Stomach (tissue), 9 donors: ENCODE measurements around the gene COMMD1. TPM values are rescaled to one million over a fixed set of nuclear protein-coding genes. Genes with fewer than 3 reads are reported as not detected.
A peak's percentile ranks its signal among the peaks of the same experiment; 100 is the strongest.
"Not testable (repeated sequence)": the region's sequence is repeated elsewhere in the genome, so short reads cannot be mapped to it uniquely, and the experiment has no call there.

Experiments used
- DNase-seq, 2 donors: peaks; one replicate each; pipeline versions ENCODE4 v3.0.0 to v3.0.0-alpha.2; 2013 to 2019
- H3K27ac ChIP-seq, 5 donors: fragments of 200-600 bp in 4 of 5; sonication (generic) in 4 of 5; one replicate each; pipeline ENCODE4 v1.5.1; 2013 to 2019; ENCODE audit warnings: mild to moderate bottlenecking in 1 of 5, moderate library complexity in 1 of 5
- H3K27me3 ChIP-seq, 3 donors: fragments of 200-600 bp; sonication (generic); one replicate each; pipeline ENCODE4 v1.5.1; 2017 to 2019; ENCODE audit warnings: mixed run types in 1 of 3
- H3K36me3 ChIP-seq, 4 donors: fragments of 200-600 bp; sonication (generic); 1 replicate in 3 of 4; 2 replicates in 1 of 4; pipeline ENCODE4 v1.5.1; 2016 to 2019
- H3K4me1 ChIP-seq, 4 donors: fragments of 200-600 bp; sonication (generic); one replicate each; pipeline ENCODE4 v1.5.1; 2016 to 2019
- H3K4me3 ChIP-seq, 4 donors: fragments of 200-600 bp; sonication (generic) in 3 of 4; one replicate each; pipeline ENCODE4 v1.5.1; 2016 to 2019; ENCODE audit warnings: mild to moderate bottlenecking in 1 of 4
- H3K9me3 ChIP-seq, 4 donors: fragments of 200-600 bp; sonication (generic); one replicate each; pipeline ENCODE4 v1.5.1; 2016 to 2019
- EP300 ChIP-seq: sonication (generic); formaldehyde crosslinking; IDR thresholded peaks from one replicate; pipeline ENCODE4 v1.6.1; 2017; ENCODE audit warnings: antibody characterized with exemption
- POLR2A ChIP-seq, 4 donors: fragments of 450-650 bp; IDR thresholded peaks; one replicate each; pipeline ENCODE4 v1.6.1; 2016; ENCODE audit warnings: antibody characterized with exemption in 4 of 4, control low read depth in 2 of 4, mild to moderate bottlenecking in 1 of 4, moderate library complexity in 1 of 4
- POLR2AphosphoS5 ChIP-seq, 3 donors: sonication (generic); formaldehyde crosslinking; IDR thresholded peaks; one replicate each; pipeline ENCODE4 v1.6.1; 2016; ENCODE audit warnings: antibody characterized with exemption in 3 of 3
- WGBS, 5 donors: extraction: QIAGEN DNeasy Blood & Tissue Kit in 3 of 5; methylation state at CpG; one replicate each; pipeline versions ENCODE4 v1.1.5 to v1.1.7; 2013 to 2018; 5-methylcytosine and 5-hydroxymethylcytosine counted together
- intact Hi-C: fragments of 100-400 bp; cut with DNase I; formaldehyde crosslinking; loops from one replicate; pipeline ENCODE4 v1.15.1; 2023; ENCODE audit warnings: low total_unique reads
- polyA plus RNA-seq, 3 donors: library from polyadenylated mRNA; stranded (reverse); fragments of 200-250 nt; gene quantifications; one replicate each; pipeline ENCODE4 v1.2.3, GENCODE V29; 2013
- total RNA-seq, 5 donors: library from RNA; depleted of rRNA; stranded (reverse); fragments of >200 nt; gene quantifications; one replicate each; pipeline versions ENCODE4 v1.1.0 to v1.2.3, GENCODE V29; 2014 to 2016
- TF ChIP-seq, protein P1 (sequence below), 7 experiments: fragments of 450-650 bp in 4 of 7; fragments of 200-600 bp in 3 of 7; sonication (generic) in 3 of 7; IDR thresholded peaks; one replicate each; pipeline ENCODE4 v1.5.1; 2016 to 2019; ENCODE audit warnings: antibody characterized with exemption in 7 of 7, control low read depth in 2 of 7, mild to moderate bottlenecking in 1 of 7
- donor health status: healthy with polysubstance abuse.
- donor health status: Bipolar disorder and iron deficiency.
- donor health status: healthy.

Gene COMMD1
- total and polyA plus RNA-seq, 8 donors = 12.1 to 155 (median 47.4) TPM

DNA sequence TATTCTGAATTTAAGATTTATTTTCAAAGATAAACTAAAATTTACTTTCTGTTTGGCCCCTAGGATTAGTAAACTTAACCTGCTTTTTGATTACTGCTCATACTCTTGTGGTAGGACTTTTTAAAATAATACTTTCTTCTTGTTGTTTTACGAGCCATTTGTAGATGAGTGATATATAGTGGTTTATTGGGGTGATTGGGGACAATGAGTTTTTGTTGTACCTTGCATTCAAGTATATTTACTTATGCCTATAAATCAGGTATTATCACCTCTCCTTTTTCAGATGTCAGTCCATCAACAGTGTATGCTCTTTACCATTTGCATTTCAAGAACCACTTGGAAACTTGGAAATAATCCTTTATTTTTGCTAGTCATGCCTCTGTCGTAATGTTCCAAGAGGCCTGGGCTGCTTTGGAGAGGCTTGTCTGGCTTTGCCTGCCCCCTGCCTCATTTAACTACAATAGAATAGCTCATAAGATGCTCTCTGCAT is 131.3 kb downstream of the COMMD1 start:
- no peak for DNase-seq
- TF ChIP-seq POLR2AphosphoS5 (IDR thresholded peaks at IDR 0.05) (no peak), EP300 (no peak), POLR2A (IDR thresholded peaks at IDR 0.05) (no peak)
- TF ChIP-seq, protein P1, sequence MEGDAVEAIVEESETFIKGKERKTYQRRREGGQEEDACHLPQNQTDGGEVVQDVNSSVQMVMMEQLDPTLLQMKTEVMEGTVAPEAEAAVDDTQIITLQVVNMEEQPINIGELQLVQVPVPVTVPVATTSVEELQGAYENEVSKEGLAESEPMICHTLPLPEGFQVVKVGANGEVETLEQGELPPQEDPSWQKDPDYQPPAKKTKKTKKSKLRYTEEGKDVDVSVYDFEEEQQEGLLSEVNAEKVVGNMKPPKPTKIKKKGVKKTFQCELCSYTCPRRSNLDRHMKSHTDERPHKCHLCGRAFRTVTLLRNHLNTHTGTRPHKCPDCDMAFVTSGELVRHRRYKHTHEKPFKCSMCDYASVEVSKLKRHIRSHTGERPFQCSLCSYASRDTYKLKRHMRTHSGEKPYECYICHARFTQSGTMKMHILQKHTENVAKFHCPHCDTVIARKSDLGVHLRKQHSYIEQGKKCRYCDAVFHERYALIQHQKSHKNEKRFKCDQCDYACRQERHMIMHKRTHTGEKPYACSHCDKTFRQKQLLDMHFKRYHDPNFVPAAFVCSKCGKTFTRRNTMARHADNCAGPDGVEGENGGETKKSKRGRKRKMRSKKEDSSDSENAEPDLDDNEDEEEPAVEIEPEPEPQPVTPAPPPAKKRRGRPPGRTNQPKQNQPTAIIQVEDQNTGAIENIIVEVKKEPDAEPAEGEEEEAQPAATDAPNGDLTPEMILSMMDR (IDR thresholded peaks at IDR 0.05) = no peak
- H3K27me3 ChIP-seq = no peaks in the 10 kb centered on the region
- no peak overlapping the region for H3K27ac ChIP-seq
- no peaks in the 10 kb centered on the region for H3K9me3 ChIP-seq
- no peaks in the 10 kb centered on the region for H3K4me1 ChIP-seq
- H3K4me3 ChIP-seq = no peak overlapping the region
- 87 to 92% (median 90%) methylated on average over 2 of the region's 2 CpGs for WGBS, 5 donors
- H3K36me3 ChIP-seq = peaks cover 0 to 2% (median 0%) of the 10 kb centered on the region in 4 donors
- intact Hi-C loops = no loop called here

DNA sequence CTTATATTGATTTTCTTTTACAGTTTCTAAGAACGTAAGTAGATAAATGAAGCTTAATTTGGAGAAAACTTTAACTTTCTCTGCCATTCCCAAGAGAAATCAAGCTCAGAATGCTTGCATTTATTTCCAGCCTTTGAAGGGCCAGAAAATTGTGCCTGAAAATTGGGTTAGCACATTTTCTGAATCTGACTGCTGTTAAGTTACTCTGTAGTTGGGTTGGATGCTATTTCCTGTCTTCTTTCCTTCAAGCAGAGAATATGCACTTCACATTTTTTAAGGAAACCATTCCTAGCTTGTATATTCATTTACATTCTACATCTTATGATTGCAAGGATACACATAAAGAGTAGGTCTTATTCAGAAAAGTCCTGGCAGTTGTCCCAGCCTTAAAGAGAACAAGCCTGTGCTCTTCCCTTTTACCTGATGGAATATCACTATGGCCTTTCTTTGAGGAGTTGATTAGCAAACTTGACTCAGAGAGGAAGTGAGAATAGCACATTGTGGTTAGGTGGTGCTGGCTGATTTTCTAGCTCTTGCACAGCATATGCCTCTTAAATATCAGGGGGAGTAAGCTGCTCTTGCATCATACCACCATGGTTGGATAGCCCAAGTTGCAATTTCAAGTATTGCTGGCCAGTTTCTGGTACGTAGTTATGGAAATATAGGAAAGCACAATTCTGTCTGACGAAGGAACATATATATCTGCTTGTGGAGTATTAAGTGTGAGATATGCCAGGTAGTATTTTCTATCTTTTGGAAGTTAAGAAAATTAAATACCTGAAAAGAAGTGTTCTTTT is 133.7 kb downstream of the COMMD1 start:
- WGBS, 5 donors = 87 to 89% (median 89%) methylated on average over 3 of the region's 3 CpGs
- no peak overlapping the region for H3K27ac ChIP-seq

DNA sequence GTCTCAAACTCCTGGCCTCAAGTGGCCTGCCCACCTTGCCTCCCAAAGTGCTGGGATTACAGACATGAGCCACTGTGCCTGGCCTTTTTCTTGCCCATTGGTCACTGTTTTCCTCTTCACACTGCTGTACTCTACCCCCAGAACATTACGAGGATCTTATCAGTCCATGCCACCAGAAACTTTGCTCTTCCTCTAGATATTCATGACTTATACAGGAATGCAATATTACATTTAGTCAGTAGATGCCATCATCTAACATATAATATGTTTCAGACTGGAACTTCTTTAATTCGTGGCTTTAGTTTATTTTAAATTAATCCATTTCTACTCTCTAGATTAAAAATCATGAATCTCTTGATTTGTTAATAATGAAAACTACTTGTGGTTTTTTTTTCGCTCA is 135.5 kb downstream of the COMMD1 start:
- no peaks in the 10 kb centered on the region for H3K27me3 ChIP-seq
- no peak overlapping the region for H3K4me3 ChIP-seq
- no peak for DNase-seq
- TF ChIP-seq EP300 (no peak), POLR2A (IDR thresholded peaks at IDR 0.05) (no peak), POLR2AphosphoS5 (IDR thresholded peaks at IDR 0.05) (no peak)
- TF ChIP-seq, protein P1 (IDR thresholded peaks at IDR 0.05) = no peak
- H3K9me3 ChIP-seq = peaks cover 0 to 7% (median 3%) of the 10 kb centered on the region in 4 donors
- no peak overlapping the region for H3K27ac ChIP-seq
- peaks cover 0 to 3% (median 0%) of the 10 kb centered on the region in 4 donors for H3K36me3 ChIP-seq
- H3K4me1 ChIP-seq = no peaks in the 10 kb centered on the region
- WGBS, 5 donors = 82 to 90% (median 89%) methylated on average over 3 of the region's 3 CpGs
- intact Hi-C loops = no loop called here

More for the DNA sequence above, 133.7 kb downstream of the COMMD1 start:
- peak in 1 of 2 donors; percentile 43 for DNase-seq
- TF ChIP-seq POLR2AphosphoS5 (IDR thresholded peaks at IDR 0.05) = no peak
- TF ChIP-seq EP300 = no peak
- no peak for TF ChIP-seq POLR2A (IDR thresholded peaks at IDR 0.05)
- TF ChIP-seq, protein P1 (IDR thresholded peaks at IDR 0.05) = no peak
- Histone ChIP-seq H3K9me3 (no peaks in the 10 kb centered on the region), H3K4me3 (no peak overlapping the region), H3K36me3 (peaks cover 0 to 3% (median 0%) of the 10 kb centered on the region in 4 donors), H3K27me3 (no peaks in the 10 kb centered on the region), H3K4me1 (no peaks in the 10 kb centered on the region)
- intact Hi-C loops = no loop called here

DNA sequence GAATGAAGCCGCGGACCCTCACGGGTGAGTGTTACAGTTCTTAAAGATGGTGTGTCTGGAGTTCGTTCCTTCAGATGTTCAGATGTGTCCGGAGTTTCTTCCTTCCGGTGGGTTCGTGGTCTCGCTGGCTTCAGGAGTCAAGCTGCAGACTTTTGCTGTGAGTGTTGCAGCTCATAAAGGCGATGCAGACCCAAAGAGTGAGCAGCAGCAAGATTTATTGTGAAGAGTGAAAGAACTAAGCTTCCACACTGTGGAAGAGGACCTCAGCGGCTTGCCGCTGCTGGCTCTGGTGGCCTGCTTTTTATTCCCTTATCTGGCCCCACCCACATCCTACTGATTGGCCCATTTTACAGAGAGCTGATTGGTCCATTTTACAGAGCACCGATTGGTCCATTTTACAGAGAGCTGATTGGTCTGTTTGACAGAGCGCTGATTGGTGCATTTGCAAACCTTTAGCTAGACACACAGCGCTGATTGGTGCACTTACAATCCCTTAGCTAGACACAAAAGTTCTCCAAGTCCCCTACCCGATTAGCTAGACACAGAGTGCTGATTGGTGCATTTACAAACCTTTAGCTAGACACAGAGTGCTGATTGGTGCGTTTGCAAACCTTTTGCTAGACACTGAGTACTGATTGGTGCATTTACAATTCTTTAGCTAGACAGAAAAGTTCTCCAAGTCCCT is 136.4 kb downstream of the COMMD1 start:
- H3K27me3 ChIP-seq = not testable (repeated sequence)

More for the DNA sequence above, 136.4 kb downstream of the COMMD1 start:
- H3K4me3 ChIP-seq, intact Hi-C loops, H3K27ac ChIP-seq, H3K4me1 ChIP-seq, H3K36me3 ChIP-seq, DNase-seq, H3K9me3 ChIP-seq: not testable (repeated sequence)
- WGBS, 5 donors = 93 to 97% (median 95%) methylated on average over 16 of the region's 16 CpGs
